GM18508 (cell line): ENCODE measurements around the gene SLC38A9.
"Not testable (repeated sequence)": the region's sequence is repeated elsewhere in the genome, so short reads cannot be mapped to it uniquely, and the experiment has no call there.

ENCODE experiments used
- ATAC-seq: cut with Tn5 transposase; IDR thresholded peaks from one replicate; pipeline ENCODE4 v1.9.1; 2021; ENCODE audit warnings: moderate number of reproducible peaks; ENCODE audit not compliant: insufficient read depth, unreplicated experiment

SLC38A9 gene

GRCh38 chr5:55620766-55621160 lies 91.4 kb downstream of the SLC38A9 start:
- no peak for ATAC-seq

DNA sequence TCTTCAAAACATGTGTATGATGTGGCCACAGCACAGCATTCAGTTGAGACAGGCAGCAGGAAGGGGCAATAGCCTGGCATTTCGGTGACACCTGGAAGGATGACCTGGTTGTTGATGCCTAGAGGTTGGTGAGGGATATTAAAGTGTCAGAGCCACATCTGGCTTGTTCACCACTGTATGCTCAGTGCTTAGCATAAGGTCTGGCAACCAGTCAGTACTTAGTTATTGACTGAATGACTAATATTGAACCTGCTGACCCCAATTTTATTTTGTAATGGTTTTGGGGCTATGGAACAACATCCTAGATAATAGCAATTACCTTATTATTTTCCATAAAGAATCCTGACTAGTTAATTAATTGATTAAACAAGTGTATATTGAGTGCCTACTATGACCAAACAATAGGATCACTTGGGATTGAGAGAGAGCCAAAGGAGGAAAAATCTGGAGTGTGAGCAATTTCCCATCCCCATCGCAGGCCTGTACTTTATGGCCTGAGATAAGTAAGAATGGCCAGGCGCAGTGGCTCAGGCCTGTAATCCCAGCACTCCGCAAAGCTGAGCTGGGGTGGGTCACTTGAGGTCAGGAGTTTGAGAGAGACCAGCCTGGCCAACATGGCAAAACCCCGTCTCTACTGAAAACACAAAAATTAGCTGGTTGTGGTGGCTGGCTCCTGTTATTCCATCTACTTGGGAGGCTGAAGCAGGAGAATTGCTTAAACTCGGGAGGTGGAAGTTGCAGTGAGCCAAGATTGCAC lies 91.9 kb downstream of the SLC38A9 start:
- ATAC-seq, result no peak

DNA sequence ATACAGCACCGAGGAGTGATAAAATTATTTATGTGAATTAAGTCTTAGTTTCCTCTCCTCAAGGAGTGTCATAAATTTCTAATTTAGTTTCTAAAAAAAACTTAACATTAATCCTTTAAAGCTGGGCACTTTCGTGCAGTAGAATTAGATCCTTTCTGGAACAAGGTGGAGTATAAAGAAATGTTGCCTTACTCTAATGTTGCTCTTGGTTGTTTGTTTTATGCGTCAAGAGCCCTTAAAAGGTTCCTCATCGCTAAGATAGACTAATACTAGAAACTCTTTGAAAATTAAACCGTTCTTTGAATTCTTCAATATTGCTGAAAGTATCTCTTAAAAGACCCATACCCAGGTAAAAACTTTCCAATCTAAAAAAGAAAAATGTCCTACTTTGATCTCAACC lies 93.8 kb downstream of the SLC38A9 start:
- no peak for ATAC-seq

GRCh38 chr5:55613112-55613868 lies 98.8 kb downstream of the SLC38A9 start:
- ATAC-seq, result no peak

DNA sequence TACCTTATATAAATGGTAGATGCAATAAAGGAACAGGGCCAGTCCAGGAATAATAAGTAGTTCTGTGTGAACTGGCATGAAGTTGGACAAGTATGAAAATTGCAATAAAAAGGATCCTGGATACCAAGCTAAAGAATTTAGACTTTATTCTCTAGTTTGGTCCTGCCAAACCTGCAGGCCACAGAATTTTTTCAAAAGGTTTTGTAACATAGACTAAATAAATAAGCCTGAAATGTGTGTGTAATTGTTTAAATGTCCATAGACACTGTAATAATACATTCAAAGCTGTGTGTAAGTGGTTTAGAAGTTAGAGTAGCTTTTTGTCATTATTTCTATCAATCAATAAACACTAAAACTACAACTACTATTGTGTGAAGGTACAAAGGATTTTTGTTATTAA lies 101.6 kb downstream of the SLC38A9 start:
- no peak for ATAC-seq

DNA sequence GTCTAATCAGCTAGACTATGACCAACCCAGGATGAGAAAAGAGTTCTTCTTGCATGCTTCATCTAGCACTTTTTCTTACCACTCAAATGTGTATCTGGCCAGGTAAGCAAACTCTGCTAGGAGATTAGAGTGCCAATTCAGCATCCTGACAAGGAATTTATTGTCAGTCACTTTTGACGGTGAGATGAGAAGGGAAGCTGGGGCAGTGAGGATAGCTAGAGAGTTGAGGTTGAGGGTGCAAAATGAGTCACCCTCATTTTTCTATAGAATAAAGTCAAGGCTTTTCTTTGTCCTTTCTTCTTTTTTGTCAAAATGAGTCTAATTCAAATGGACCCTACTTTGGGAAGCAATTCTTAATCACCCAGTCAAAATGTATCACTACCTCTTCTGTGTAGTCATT lies 102.7 kb downstream of the SLC38A9 start:
- ATAC-seq, result no peak

GRCh38 chr5:55608595-55609349 lies 103.4 kb downstream of the SLC38A9 start:
- no peak for ATAC-seq

- ATAC-seq, result not testable (repeated sequence)
These were observed 104.8 kb downstream of the SLC38A9 start for GRCh38 chr5:55607309-55607708.

- no peak for ATAC-seq
These were observed 107.5 kb downstream of the SLC38A9 start for GRCh38 chr5:55604611-55605067.

DNA sequence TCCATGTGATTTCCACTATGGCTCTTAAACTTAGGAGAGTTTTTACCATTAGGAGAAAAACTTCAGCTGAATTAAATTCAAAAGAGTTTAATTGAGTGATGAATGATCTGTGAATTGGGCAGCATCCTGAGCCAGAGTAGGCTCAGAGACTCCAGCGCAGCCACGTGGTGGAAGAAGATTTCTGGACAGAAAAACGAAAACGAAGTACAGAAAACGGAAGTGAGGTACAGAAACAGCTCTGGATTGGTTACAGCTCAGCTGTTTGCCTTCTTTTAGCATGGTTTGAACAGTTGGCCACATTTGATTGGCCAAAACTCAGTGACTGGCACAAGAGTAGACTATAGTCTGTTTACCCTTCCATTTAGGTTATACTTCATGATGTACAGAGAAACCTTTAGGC lies 108.2 kb downstream of the SLC38A9 start:
- ATAC-seq, result no peak

DNA sequence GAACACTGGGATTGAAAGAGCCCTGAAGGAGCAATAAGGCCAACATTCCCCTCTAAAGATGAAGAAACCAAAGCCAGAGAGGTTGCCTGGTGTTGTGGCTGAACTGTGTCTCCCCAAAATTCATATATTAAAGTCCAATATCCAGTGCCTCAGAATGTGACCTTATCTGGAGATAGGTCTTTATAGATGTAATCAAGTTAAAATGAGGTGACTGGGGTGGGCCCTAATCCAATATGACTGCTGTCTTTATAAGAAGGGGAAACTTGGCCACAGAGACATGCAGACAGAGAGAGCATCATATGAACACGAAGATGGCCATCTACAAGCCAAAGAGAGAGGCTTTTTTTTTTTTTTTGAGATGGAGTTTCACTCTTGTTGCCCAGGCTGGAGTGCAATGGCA lies 110.5 kb downstream of the SLC38A9 start:
- no peak for ATAC-seq

GRCh38 chr5:55601204-55601618 lies 110.9 kb downstream of the SLC38A9 start:
- no peak for ATAC-seq

DNA sequence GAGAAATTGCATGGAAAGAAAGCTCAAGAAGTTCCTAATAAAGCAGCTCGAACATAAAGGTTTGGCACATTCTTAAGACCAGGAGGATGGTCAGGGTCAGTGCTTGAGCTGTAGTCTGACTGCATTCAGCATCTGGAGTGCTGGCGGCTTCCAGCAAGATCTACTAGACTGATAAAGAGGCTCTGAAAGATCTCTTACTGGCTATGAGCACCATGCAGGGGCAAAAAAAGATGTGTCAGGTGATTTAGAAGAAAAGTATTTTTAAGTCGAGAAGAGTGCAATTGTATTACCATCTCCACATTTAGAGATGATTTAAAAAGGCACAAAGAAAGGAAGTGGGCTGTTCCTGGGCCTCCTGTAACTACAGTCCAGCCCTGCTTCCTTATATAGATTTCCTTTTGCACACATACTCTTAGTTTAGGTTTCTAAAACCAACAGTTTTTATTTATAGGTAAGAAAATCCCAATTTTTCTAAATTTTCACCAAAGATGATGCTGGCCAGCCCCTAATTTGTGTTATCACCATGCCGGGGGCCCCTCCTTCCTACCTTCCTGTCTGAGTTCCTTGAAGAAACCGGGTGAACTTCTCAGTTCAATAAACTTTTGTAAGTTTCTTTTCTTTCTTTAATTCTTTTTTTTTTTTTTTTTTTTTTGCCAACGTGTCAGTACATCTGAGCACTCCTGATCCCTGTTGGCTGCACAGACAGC lies 111.5 kb downstream of the SLC38A9 start:
- ATAC-seq, result no peak

GRCh38 chr5:55600086-55600485 lies 112.0 kb downstream of the SLC38A9 start:
- ATAC-seq, result no peak

- no peak for ATAC-seq
These were observed 112.7 kb downstream of the SLC38A9 start for GRCh38 chr5:55599148-55600050.

- ATAC-seq, result no peak
These were observed 114.8 kb downstream of the SLC38A9 start for GRCh38 chr5:55597014-55597981.

- no peak for ATAC-seq
These were observed 117.5 kb downstream of the SLC38A9 start for GRCh38 chr5:55594671-55595070.

DNA sequence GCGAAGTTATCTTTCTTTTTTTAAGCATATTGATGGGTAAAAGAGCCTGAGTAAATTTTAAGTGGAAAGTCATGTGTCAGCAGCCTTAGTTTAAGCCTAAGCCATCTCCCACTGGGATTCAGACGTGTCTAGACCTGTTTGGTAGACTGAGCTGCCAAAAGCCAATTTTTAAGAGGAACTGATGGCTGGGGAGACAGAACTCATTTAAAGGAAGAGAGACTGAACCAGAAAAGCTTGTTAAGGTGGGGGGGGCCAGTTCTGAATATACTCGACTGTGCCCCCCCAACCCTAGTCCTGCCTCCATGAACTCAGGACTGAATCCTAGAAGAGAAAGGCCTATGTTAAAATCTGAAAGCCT lies 119.0 kb downstream of the SLC38A9 start:
- ATAC-seq, result no peak
